NCI-H774 (cell line): ENCODE measurements around the gene RNF223.
"Not testable (repeated sequence)": the region's sequence is repeated elsewhere in the genome, so short reads cannot be mapped to it uniquely, and the experiment has no call there.

Experiments used
- DNase-seq: peaks from one replicate; lab custom pipeline; 2025; lab: John Stamatoyannopoulos, UW

RNF223 gene

DNA sequence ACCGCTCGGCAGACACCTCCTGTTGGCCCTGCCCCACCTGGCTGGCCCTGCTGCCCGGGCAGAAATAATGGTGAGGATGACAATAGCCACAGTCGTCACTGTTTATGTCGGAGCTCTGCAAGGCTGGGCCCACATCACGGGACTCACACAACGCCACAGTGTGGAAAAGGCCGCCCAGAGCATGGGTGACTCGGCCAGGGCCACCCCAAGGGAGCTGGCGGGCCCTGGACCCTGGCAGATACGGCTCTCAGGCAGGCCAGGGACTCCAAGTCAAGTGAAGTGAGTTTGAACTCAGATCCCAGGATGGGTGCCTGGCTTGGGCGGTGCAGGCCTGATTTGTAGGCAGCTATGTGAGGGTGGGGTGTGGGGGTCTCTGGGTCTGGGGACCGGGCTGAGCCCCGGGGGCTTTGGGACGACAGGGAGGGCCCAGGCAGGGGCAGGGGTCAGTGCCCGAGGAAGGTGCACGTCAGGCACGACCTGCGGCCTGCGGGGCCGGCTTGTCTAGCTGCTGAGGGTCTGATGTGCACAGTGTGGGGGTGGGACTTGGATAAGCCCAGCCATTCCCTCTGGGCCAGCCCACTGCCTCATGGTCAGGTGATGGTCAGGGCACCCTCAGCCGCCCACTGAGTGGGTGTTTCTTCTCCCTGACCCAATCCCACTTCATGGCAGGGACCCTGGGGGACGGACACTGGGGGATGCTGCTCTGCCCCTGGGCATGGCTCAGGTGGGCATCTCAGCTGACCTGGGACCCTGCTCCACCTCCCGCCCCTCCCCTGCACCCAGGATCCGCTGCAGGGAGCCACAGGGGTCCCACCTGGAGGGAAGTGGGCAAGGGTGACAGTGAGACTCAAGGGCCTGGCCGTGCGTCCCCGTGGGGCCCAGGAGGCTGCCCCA lies 1.0 kb downstream of the RNF223 start:
- no peak for DNase-seq

DNA sequence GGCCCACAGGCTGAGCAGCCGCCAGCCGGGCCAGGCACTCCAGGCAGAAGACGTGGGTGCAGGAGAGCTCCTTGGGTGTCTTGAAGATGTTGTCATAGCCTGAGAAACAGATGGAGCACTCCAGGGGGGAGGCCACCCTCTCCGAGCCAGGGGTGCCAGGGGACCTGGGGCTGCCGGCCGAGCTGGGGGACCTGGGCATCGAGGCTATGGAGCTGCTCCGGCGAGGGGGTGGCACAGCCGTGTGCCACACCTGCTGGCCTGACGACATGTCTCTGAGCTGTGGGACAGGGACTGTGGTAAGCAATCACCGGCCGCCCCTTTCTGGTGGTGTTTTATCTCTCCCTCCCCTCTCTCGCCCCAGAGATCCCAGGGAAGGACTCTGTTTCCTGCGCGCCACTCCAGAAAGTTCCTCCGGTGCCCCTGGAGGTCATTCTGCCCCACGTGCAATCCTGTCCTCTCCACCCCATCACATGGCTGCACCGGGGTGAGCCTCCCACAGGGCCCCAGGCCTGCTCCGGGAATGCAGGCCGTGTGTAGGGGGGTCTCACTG lies 1.7 kb downstream of the RNF223 start:
- DNase-seq, result no peak

DNA sequence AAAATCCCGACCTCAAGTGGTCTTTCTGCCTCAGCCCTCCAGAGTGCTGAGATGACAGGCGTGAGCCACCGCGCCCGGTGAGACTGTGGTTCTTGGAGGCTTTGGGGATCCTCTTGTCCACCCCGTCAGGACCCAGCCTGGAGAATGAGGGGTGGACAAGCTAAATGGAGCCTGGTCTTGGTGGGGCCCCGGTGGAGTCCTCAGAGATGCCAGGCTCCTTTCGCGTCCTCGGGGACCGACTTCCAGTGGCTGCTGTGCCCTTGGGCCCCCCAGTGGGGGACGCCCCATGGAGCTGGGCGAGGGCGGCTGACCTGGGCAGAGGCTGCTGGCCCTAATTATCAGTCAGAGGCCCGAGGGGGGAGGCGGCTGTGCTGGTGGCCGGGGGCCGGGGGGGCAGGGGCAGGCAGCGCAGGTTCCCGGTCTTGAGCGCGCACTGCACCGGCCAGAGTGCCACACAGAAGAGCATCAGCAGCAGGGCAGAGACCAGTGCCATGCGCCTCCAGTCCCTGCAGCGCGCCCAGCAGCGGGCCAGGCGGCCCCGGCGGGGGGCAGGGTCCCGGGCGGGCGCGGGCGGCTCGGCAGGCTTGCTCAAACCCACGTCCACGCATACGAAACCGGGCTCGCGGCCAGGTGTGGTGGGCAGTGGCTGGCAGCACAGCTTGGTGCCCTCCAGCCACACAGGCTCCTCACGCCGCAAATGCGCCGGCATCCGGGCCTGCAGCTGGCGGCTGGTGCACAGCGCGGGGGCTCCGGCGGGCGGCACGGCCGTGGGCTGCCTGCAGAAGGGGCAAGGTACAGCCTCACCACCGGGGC lies 2.4 kb downstream of the RNF223 start:
- DNase-seq, result no peak

DNA sequence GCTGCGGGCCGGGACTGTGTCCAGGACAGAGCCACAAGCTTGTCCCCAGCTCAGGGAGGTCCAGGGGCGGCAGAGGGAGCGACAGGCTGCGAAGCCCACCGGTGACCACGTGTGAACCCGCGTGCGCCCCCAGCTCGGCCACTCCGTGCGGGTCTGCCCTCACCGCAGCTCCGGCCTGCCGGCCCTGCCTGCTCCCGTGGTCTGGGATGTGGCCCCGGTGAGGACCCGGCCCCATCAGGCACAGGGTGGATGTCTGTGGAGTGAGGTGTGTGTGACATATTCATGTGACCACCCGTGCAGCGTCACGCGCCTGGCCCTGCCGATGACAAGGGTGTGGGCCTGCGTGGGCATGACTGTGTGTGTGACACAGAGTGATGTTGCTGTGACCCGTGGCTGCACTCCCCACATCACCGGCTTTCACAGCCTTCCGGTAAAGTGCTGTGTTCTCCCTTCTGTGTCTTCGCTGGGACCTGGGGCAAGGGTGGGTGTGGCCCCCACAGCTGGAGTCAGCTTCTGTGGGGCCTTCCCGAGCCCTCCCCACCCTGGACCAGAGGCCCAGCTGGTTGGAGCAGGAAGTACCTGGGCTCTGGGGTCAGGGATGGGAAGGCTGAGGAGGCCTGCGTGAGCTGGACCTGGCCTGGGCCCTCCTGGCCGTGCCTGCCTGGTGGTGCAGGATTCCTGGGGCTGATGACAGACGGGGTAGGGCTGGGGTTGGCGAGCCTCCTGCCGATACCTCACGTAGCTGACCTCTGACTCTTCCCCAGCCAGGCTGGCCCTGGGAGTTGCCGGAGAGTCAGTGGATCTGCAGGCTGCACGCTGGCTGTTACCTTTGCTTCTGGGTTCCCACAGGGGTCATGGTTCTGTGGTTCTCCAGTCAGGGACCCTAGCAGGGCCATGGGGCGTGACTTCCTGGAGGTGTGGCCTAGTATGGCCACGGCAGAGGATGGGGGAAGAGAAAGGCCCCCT lies 4.1 kb downstream of the RNF223 start:
- DNase-seq, result no peak

DNA sequence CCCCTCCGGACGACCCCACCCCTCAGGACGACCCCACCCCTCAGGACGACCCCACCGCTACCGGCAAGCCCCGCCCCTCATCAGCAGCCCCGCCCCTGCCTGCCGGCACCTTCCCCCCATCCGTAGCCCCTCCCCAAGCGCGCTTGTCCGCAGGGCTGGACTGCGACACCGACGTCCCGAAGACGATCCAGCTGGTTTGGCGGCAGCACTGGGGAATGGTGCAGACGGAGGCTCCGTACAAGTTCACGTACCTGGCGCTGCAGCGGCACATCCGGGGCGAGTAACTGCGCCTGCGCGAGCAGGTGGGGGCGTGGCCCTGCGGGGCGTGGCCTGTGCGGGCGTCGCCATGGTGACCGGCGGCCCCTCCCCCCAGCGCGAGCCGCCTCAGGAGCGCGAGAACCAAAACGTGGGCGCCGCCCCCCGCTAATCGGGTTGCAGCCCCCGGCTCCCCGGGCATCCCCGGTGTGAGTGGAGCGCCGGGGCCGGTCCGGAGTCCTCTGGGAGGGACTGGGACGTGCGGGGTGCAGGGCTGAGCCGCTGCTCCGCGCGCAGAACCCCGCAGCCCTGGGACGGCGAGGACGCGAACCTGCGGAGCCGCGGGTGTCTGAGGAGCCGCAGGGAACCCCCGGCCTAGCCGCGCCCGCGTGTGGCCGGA lies 4.9 kb downstream of the RNF223 start:
- DNase-seq, result peak; percentile 41

DNA sequence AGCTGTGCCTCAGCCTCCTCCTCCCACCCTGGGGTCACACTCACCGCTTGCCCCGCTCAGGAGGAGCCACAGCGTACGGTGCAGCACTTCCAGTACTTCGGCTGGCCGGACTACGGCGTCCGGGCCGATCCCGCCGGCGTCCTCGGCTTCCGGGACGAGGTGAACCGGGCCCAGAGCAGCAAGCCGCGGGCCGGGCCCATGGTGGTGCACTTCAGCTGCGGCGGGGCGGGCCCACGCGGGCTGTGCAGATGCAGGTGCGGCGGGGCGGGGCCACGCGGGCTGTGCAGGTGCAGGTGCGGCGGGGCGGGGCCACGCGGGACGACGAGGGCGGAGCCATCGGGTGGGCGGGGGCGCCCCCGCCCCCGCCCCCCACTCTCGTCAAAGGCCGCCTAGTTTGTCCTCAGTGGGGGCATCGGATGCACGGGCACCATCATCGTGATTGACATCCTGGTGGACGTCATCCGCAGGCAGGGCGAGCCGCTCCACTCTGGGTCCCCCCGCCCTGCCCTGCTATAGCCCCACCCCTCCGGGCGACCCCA lies 5.5 kb downstream of the RNF223 start:
- peak; percentile 16 for DNase-seq

DNA sequence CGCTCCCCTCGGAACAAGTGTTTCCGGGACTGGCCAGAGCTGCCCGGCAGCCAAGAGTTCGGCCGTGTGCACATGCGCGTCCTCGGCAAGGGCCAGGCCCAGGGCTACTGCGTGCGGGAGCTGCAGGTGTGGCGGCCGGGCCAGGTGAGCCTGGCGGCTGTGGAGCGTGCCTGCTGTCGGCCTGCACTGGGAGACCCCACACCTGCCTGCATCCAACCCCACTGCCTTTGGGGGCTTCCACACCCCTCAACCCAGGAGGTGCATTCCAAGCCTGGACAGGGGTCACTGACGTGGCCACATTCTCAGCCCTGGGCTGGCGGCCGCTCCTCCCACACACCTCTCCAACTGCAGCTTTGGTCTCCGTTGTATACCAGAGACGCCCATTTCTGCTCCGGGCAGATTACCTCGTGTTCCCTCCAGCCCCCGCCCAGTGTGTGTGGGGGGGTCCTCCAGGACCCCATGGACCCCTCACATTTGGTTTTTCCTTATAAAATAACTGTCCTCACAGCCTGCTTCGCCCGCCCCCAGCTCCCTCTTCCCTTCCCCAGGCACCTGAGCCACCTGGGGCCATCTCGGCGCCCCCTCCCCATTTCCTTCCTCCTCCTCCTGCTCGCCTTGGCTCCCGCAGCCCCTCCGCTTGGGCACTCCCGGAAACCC lies 6.1 kb downstream of the RNF223 start:
- DNase-seq, result no peak

DNA sequence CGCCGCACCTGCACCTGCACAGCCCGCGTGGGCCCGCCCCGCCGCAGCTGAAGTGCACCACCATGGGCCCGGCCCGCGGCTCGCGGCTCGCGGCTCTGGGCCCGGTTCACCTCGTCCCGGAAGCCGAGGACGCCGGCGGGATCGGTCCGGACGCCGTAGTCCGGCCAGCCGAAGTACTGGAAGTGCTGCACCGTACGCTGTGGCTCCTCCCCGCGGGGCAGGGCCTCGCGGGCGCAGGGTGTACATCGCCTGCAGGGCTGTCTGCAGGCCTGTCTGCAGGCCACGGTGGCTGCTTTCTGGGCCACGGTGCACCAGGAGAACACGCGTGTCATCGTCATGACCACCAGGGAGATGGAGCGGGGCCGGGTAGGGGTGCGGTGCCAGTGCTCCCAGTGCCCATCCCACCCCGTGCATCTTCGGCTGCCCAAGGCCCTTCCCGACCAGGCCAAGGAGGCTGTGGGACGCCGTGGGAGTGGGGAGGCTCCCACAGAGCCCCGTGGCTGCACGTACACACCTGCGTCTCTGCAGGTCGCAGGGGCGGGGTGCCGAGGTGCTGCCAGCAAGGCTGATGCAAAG lies 6.7 kb downstream of the RNF223 start:
- DNase-seq, result no peak

DNA sequence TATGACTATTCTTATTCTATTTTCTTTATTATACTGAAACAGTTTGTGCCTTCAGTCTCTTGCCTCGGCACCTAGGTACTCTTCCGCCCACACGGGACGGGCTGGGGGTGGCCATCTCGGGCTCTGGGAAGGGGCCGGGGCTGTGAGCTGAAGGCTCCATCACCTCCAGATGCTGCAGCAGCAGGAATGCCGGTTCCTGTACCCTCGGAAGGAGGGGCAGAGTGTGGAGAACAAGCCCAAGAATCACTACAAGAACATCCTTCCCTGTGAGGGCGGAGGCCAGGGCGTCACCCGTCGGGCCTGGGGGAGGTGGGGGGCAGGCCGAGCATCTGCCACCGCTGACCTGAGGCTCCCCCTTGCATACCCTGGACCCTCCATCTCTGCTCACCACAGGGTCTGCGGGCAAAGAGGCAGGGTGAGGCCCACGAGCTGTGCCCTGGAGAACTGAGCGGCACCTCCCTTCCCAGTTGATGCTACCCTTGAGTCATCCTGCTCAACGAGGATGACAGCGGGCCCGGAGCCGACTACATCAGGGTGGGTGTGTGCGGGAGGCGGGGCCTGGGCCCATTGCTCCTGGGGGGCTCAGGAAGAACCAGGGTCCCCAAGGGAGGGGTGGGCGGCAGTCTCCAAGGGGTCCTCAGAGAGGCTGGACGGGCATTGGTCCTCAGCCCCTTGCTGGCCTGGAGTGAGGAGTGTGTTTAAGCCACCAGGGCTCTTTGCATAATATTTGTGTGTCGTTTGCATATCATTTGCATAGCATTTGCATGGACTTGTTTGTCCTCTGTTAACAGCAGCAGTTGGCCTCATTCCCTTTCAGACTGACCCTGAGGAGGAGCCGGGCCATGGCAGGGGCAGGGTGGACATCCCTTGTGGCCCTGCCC lies 7.5 kb downstream of the RNF223 start:
- no peak for DNase-seq

DNA sequence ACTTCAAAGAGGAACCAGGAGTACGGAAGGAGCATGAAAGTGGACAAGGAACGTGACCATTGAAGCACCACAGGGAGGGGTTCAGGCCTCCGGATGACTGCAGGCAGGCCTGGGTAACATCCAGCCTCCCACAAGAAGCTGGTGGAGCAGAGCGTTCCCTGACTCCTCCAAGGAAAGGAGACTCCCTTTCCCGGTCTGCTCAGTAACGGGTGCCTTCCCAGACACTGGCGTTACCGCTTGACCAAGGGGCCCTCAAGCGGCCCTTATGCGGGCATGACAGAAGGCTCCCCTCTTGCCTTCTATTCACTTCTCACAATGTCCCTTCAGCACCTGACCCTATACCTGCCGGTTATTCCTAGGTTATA lies 8.2 kb downstream of the RNF223 start:
- DNase-seq, result not testable (repeated sequence)

DNA sequence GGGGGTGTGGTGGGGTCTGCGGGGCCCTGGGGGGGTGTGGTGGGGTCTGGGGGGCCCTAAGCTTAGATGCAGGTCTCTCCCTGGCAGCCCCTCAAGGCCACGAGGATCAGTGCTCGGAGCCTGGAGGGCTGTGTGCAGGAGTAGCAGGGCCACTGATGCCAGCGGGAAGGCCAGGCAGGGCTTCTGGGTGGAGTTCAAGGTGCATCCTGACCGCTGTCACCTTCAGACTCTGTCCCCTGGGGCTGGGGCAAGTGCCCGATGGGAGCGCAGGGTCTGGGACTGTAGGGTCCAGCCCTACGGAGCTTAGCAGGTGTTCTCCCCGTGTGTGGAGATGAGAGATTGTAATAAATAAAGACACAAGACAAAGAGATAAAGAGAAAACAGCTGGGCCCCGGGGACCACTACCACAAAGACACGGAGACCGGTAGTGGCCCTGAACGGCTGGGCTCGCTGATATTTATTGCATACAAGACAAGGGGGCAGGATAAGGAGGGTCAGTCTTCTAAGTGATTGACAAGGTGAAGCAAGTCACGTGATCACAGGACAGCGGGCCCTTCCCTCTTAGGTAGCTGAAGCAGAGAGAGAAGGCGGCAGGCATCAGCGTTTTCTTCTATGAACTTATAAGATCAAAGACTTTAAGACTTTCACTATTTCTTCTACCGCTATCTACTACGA lies 8.7 kb downstream of the RNF223 start:
- DNase-seq, result no peak

DNA sequence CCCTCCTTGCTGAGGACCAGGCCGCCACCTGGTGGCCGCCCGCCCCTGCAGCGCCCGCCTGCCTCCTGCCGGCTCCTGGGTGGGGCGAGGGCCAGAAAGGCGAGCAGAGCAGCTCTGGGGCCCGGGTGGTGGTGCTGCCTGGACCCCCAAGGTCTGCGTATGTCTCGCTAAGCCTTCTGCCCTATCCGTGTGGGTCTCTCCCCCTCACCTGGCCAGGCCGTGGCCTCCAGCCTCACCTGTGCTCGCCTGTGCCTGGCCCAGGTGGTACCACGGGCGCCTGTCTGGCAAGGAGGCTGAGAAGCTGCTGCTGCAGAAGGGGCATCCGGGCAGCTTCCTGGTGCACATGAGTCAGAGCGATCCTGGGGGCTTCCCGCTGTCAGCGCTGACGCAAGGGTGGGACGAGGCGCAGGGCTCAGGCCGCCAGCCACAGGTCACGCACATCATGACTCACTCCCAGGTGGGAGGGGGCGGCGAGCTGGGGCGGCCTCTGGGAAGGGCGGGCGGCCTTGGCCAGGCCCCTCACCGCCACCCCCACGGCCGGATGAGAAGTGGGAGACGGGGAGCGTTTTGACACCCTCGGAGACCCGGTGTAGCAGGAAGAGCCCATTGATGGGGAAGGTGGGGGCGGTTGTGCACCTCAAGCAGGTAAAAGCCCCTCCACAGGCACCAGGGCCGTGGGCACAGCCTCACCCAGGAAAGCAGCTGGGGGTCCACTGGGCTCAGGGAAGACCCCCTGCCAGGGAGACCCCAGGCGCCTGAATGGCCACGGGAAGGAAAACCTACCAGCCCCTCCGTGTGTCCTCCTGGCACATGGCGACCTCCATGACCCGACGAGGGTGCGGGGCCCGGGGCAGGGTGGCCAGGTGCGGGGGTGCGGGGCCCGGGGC lies 9.9 kb downstream of the RNF223 start:
- peak; percentile 1 for DNase-seq

DNA sequence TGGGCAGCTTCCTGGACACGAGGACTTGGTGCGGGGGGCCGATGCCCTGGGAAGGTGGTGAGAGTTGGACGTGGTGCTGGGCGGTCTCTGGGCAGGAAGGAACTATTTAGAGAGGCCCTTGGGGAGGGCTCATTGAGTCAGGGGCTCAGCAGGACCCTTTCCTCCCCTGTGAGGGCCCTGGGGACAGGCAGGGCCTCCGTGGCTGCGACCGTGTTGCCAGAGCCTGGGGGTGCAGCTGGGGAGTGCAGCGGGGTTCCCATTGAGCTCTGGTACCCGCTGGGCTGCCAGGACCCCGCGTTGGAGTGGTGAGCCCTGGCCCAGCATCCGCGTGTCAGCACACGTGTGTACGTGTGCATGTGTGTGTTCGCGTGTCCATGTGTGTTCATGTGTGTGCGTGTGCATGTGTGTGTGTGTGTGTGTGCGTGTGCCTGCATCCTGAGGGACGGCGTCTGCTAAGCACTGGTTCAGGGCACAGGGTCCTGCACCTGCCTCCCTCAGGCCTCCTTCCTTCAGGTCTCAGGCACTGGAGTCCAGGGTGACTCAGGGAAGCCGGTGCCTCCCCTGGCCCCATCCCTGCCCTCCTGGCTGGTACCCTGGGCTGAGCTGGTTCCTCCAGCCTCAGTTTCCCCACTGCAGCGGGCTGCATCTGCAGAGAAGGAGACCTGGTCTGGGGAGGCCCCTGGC lies 10.7 kb downstream of the RNF223 start:
- DNase-seq, result no peak

DNA sequence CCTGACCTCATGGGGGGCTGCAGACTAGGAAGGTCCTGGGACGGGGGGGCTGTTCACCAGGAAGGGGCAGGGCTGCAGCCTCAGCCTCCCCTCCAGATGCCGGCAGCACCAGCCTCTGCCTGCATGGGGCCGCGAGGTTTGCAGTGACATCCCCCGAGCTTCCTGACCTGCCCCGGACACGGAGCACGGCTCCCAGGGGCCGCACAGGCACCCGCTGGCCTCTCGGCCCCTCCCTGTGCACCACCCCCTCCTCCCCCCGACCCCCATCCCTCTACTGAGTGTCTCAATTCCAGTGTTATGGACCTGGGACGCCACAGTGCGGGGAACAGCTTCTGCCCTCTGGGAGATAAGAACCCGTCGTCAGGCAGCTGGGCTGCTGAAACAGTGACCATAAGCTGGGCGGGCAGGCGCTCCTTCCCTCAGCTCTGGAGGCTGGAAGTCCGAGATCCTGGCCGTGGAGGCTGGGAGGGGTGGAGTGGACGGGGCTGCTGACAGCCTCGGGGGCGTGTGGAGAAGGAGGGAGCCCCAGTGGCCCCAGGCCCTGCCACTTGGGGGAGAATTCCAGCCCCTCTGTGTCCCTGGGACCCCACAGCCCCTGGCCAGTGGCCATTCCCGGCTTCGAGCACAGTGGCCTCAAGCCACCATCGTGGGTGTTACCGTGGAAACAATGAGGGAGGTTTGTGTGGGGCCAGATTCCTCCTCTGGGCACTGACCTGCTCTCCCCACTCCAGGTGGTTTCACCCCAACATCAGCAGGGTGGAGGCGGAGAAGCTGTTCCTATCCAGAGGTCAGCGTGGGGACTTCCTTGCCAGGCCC lies 11.6 kb downstream of the RNF223 start:
- no peak for DNase-seq

DNA sequence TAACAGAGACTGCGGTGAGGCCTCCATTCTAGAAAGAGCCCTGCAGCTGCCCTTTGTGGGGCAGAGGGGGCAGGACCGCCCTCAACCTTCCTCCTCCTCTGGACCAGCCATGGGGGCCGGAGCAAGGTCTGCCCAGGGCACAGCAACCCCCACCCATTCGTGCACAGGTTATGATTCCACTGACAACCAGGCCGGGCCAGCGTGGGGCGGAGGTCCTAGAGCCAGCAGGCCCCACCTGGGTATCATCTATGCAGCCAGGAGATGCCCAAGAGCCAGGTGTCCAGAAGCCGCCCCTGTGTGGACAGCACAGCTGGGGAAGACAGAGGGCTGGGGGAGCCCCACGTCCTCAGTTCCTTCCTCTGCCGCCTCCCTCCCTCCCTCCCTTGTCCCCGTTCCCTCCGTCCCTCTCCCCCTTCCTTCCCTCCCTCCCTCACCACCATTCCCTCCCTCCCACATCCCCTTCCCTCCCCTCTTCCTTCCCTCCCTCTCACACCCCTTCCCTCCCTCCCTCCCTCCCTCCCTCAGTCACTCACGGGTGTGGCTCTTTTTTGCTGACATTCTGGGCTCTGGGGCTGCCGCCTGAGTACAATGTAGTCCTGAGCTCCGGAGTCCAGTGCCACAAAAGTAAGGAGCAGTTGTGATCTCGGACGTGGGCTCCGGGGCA lies 12.3 kb downstream of the RNF223 start:
- DNase-seq, result no peak
